DOHH2 (cell line): ENCODE results near the gene CADPS.

Source experiments
- H3F3A ChIP-seq: fragments of 200-600 bp; sonication (generic), shearing (Covaris generic); 2 replicates; pipeline ENCODE4 v1.6.0; 2016; ENCODE audit warnings: antibody characterized with exemption, mild to moderate bottlenecking; ENCODE audit not compliant: control insufficient read depth, insufficient read depth
- H3K27ac ChIP-seq: fragments of 200-600 bp; sonication (generic); 2 replicates; pipeline ENCODE4 v1.5.1; 2014; ENCODE audit warnings: low read depth, mild to moderate bottlenecking, low read length, moderate library complexity
- H3K27me3 ChIP-seq: fragments of 200-600 bp; sonication (generic); 2 replicates; pipeline ENCODE4 v1.6.1; 2014; ENCODE audit warnings: mild to moderate bottlenecking, low read length, mixed read lengths; ENCODE audit not compliant: control insufficient read depth
- H3K36me3 ChIP-seq: fragments of 200-600 bp; sonication (generic); 2 replicates; pipeline ENCODE4 v1.6.1; 2014; ENCODE audit warnings: mild to moderate bottlenecking, low read length, moderate library complexity, mixed read lengths; ENCODE audit not compliant: control insufficient read depth
- H3K4me1 ChIP-seq: fragments of 200-600 bp; sonication (generic); 2 replicates; pipeline ENCODE4 v1.6.1; 2014; ENCODE audit warnings: mild to moderate bottlenecking, low read length, mixed read lengths; ENCODE audit not compliant: control insufficient read depth
- H3K4me2 ChIP-seq: fragments of 200-600 bp; sonication (generic); 2 replicates; pipeline ENCODE4 v1.6.0; 2014; ENCODE audit warnings: mild to moderate bottlenecking, low read length, moderate library complexity
- H3K4me3 ChIP-seq: fragments of 200-600 bp; sonication (generic); 2 replicates; pipeline ENCODE4 v1.5.1; 2014; ENCODE audit warnings: mild to moderate bottlenecking, low read length, mixed read lengths
- H3K79me2 ChIP-seq: fragments of 200-600 bp; sonication (generic); 2 replicates; pipeline ENCODE4 v1.6.1; 2014; ENCODE audit warnings: mild to moderate bottlenecking, low read length, mixed read lengths; ENCODE audit not compliant: control insufficient read depth
- H3K9me2 ChIP-seq: fragments of 200-600 bp; sonication (generic); replicated peaks from 2 replicates; pipeline ENCODE4 v1.6.1; 2014; ENCODE audit warnings: mild to moderate bottlenecking, low read length, mixed read lengths; ENCODE audit not compliant: control insufficient read depth
- H3K9me3 ChIP-seq: fragments of 200-600 bp; sonication (generic); 2 replicates; pipeline ENCODE4 v1.6.1; 2014; ENCODE audit warnings: antibody characterized with exemption, low read length, mixed read lengths; ENCODE audit not compliant: control insufficient read depth, insufficient read depth
- H4K20me1 ChIP-seq: fragments of 200-600 bp; sonication (generic); 2 replicates; pipeline ENCODE4 v1.6.0; 2014; ENCODE audit warnings: low read depth, mild to moderate bottlenecking, antibody characterized with exemption, low read length, moderate library complexity; ENCODE audit not compliant: control insufficient read depth, insufficient read depth
- CTCF ChIP-seq: fragments of 200-600 bp; sonication (generic); IDR thresholded peaks from one replicate; pipeline ENCODE4 v1.5.1; 2014; ENCODE audit warnings: antibody characterized with exemption, mild to moderate bottlenecking, low read depth, low read length; ENCODE audit not compliant: poor library complexity, severe bottlenecking
- EZH2phosphoT487 ChIP-seq: fragments of 200-600 bp; sonication (generic); IDR thresholded peaks from 2 replicates; pipeline ENCODE4 v1.6.1; 2017; ENCODE audit warnings: borderline replicate concordance, mild to moderate bottlenecking, antibody characterized with exemption, low read length, moderate library complexity, mixed read lengths

Gene CADPS

GRCh38 chr3:62771331-62772072 lies 103.7 kb downstream of the CADPS start:
- Histone ChIP-seq H3K27ac (no peak overlapping the region; the same call in 1 of the 2 replicates), H3K4me3 (no peak overlapping the region), H3K36me3 (no peaks in the 10 kb centered on the region), H3K4me1 (peaks cover 85% of the 10 kb centered on the region), H3K27me3 (no peaks in the 10 kb centered on the region), H3F3A (peaks cover 13% of the 10 kb centered on the region), H4K20me1 (no peaks in the 10 kb centered on the region), H3K4me2 (no peak overlapping the region), H3K79me2 (peaks cover 17% of the 10 kb centered on the region), H3K9me2 (no peaks in the 10 kb centered on the region), H3K9me3 (no peaks in the 10 kb centered on the region)
- no peak for TF ChIP-seq EZH2phosphoT487
- no peak for TF ChIP-seq CTCF

- H3K4me2 ChIP-seq, result peak overlapping the region; percentile 17; the same call in 1 of the 2 replicates
- peaks cover 16% of the 10 kb centered on the region for H3K36me3 ChIP-seq
- peaks cover 20% of the 10 kb centered on the region for H3F3A ChIP-seq
- no peak overlapping the region for H3K27ac ChIP-seq
- peaks cover 86% of the 10 kb centered on the region for H3K4me1 ChIP-seq
- no peaks in the 10 kb centered on the region for H4K20me1 ChIP-seq
- H3K4me3 ChIP-seq, result no peak overlapping the region
- TF ChIP-seq CTCF, result no peak
- TF ChIP-seq EZH2phosphoT487, result no peak
- H3K9me2 ChIP-seq, result no peaks in the 10 kb centered on the region
- no peaks in the 10 kb centered on the region for H3K9me3 ChIP-seq
- peaks cover 15% of the 10 kb centered on the region for H3K79me2 ChIP-seq
- H3K27me3 ChIP-seq, result no peaks in the 10 kb centered on the region
Measured at GRCh38 chr3:62768896-62769295, 106.3 kb downstream of the CADPS start.

- peak overlapping the region; percentile 50; the same call in 1 of the 2 replicates for H3K27ac ChIP-seq
- peaks cover 20% of the 10 kb centered on the region for H3K79me2 ChIP-seq
- no peak for TF ChIP-seq EZH2phosphoT487
- no peak for TF ChIP-seq CTCF
- H3K4me3 ChIP-seq, result no peak overlapping the region
- H3K4me2 ChIP-seq, result peak overlapping the region; percentile 42
- no peaks in the 10 kb centered on the region for H3K27me3 ChIP-seq
- peaks cover 32% of the 10 kb centered on the region for H3K36me3 ChIP-seq
- no peaks in the 10 kb centered on the region for H4K20me1 ChIP-seq
- H3K9me2 ChIP-seq, result no peaks in the 10 kb centered on the region
- peaks cover 83% of the 10 kb centered on the region for H3K4me1 ChIP-seq
- peaks cover 13% of the 10 kb centered on the region for H3F3A ChIP-seq
- H3K9me3 ChIP-seq, result no peaks in the 10 kb centered on the region
Measured at GRCh38 chr3:62761711-62762110, 113.5 kb downstream of the CADPS start.
